SK-MEL-5 (cell line): Measurements from ENCODE around the gene LRPAP1. TPM values are rescaled to one million over a fixed set of nuclear protein-coding genes. Genes with fewer than 3 reads are reported as not detected.

Source experiments
- DNase-seq: peaks from one replicate; pipeline ENCODE4 v3.0.0-alpha.2; 2016; ENCODE audit warnings: low read depth, low spot score
- in situ Hi-C: cut with HindIII; loops from 2 replicates; pipeline ENCODE4 v1.10.0; 2016; ENCODE audit warnings: low sequenced_read_pairs, high pct_unique_total_duplicates, low pct_unique_long_range_greater_than_20kb
- total RNA-seq: library from RNA; depleted of rRNA; stranded (reverse); fragments of >200 nt; shearing (Covaris generic); gene quantifications from 2 replicates; pipeline ENCODE4 v1.2.3, GENCODE V29; 2014

The LRPAP1 gene
- total RNA-seq, 1 experiment from 2014 or later, result 584 TPM

- in situ Hi-C loops, result no loop called here
These were observed 57.0 kb downstream of the LRPAP1 start for GRCh38 chr4:3475041-3475712.

DNA sequence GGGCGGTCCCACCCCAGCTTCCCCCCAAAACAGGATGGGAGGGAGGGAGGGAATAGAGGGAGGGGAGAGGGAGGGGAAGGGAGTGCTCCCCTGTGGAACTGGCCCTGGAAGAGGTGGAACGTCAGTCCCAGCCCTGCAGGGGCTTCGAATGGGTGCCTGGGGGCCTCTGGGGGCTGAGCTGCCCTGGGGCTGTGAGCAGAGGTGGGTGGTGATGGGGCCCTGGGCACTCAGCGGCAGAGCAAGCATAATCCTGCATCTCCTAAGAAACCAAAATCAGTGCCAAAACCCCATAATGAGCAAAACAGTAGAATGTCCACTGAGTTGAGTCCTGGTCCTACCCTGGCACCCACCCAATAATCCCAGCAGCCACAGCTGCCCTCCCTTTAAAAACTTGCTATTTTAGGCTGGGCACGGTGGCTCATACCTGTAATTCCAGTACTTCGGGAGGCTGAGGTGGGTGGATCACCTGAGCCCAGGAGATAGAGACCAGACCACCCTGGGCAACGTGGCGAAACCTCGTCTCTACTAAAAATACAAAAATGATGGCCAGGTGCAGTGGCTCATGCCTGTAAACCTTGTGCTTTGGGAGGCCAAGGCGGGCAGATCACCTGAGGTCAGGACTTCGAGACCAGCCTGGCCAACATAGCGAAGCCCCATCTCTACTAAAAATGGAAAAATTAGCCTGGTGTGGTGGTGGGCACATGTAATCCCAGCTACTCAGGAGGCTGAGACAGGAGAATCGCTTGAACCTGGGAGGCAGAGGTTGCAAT, 58.0 kb downstream of the LRPAP1 start:
- DNase-seq, result no peak
- in situ Hi-C loops, result no loop called here

More at GRCh38 chr4:3475041-3475712, 57.0 kb downstream of the LRPAP1 start:
- DNase-seq, result no peak

- in situ Hi-C loops, result no loop called here
These were observed 58.9 kb downstream of the LRPAP1 start for GRCh38 chr4:3473181-3473950.

DNA sequence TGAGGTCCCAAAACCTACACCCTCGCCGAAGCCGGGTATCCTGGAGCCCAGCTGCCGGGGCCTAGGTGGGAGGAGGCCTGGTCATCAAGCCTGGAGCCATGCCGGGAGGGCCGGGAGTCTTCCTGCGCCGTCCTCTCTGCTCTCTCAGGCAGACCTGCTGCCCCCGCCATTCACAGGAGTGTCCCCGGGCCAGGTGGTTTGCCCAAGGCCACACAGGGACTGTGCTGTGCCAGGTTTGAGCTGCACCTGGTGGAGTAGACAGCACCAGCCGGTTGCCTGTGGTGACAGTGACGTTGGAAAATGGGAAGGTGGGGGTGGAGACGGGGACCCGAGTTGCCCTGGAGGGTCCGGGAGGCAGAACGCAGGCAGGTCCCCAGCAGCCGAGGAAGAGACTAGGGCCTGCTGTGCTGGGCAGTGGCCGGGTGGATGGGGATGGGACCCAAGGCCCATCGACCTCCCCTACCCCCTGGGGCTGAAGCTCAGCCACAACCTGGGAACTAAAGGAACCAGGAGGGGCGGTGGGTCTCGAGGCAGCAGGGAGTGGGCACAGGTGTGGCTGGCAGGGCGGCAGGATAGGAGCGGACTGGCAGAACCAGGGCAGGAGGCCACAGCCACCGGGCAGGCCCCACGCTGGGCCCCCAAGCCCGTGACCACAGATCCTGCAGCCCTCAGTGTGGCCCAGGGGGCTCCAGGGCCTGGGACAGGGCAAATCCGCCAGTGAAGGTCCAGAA, 59.6 kb downstream of the LRPAP1 start:
- in situ Hi-C loops, result no loop called here
- DNase-seq, result no peak

More at GRCh38 chr4:3473181-3473950, 58.9 kb downstream of the LRPAP1 start:
- DNase-seq, result no peak

GRCh38 chr4:3471886-3472285, 60.3 kb downstream of the LRPAP1 start:
- DNase-seq, result no peak
- in situ Hi-C loops, result no loop called here

DNA sequence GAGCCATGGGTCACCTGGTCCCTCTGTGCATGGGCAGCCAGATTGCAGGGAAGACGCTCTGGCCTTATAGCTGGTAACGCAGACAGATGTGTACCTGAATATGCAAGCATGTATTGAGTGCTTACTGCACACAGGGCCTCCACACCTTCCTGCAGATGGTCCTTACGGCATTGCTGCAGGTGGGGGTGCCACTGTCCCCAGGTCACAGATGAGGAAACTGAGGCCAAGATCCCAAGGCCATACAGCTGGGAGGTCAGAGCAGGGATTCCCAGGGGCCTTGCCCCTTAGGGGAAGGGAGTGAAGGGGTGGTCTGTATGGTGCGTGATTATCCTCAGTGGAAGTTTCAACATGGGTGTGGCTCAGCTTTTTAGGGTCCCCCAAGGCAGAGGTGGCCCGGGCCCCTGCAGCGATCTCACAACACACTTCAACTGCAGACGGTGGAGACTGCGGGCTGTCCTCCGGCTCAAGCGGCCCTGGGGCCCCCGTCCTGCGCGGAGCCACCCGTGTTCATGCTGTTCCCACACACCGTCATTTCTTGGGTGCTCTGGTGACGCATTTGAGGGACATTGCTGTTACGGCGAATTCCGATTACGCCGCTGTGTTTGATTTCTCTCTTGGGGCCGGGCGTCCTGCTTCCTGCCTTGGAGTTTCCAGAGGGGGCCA, 61.0 kb downstream of the LRPAP1 start:
- in situ Hi-C loops, result no loop called here

DNA sequence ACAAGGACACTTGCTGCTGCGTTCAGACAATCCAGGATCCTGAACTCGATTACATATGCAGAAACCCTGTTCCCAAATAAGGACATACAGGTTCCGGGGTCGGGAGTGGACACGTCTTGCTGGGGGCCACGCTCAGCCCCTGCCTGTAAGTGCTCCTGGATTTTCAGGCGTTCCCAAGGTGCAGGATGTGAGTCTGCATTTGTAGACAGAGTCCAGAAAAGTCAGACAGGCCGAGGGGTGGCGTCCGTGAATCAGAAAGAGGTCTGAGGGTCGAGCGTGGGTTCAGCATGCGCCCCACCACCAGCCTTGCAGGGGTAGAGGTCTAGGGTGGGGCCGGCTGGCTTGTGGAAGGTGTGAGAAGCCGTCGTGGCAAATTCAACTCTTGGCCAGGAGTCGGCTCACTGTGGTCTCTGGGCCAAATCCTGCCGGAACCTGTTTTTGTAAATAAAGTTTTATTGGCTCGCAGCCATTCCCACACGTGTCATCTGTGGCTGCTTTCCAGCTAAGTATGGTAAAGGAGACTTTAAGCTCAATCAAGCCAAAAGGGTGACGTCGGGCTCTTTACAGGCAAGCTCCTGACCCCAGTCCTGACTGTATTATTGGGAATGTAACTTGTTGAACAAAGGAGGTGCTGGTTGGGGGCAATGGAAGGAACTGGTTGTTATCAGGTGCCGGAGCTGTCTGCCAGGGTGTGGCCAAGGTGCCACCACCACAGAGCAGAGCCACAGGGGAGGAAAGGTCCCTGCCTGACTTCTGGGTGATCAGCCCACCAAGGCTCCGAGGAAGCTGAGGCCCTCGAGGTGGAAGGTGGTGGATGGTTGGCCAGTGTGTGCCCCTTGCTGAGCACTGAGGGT, 61.8 kb downstream of the LRPAP1 start:
- no peak for DNase-seq
- in situ Hi-C loops, result no loop called here

More for the DNA sequence above, 61.0 kb downstream of the LRPAP1 start:
- DNase-seq, result no peak

- in situ Hi-C loops, result no loop called here
These were observed 62.6 kb downstream of the LRPAP1 start for GRCh38 chr4:3469386-3470243.

GRCh38 chr4:3468804-3469203, 63.4 kb downstream of the LRPAP1 start:
- in situ Hi-C loops, result no loop called here
- DNase-seq, result no peak

More at GRCh38 chr4:3469386-3470243, 62.6 kb downstream of the LRPAP1 start:
- DNase-seq, result no peak

- DNase-seq, result no peak
- in situ Hi-C loops, result no loop called here
These were observed 64.1 kb downstream of the LRPAP1 start for GRCh38 chr4:3468154-3468553.

- in situ Hi-C loops, result no loop called here
- DNase-seq, result no peak
These were observed 64.6 kb downstream of the LRPAP1 start for GRCh38 chr4:3467601-3468031.

DNA sequence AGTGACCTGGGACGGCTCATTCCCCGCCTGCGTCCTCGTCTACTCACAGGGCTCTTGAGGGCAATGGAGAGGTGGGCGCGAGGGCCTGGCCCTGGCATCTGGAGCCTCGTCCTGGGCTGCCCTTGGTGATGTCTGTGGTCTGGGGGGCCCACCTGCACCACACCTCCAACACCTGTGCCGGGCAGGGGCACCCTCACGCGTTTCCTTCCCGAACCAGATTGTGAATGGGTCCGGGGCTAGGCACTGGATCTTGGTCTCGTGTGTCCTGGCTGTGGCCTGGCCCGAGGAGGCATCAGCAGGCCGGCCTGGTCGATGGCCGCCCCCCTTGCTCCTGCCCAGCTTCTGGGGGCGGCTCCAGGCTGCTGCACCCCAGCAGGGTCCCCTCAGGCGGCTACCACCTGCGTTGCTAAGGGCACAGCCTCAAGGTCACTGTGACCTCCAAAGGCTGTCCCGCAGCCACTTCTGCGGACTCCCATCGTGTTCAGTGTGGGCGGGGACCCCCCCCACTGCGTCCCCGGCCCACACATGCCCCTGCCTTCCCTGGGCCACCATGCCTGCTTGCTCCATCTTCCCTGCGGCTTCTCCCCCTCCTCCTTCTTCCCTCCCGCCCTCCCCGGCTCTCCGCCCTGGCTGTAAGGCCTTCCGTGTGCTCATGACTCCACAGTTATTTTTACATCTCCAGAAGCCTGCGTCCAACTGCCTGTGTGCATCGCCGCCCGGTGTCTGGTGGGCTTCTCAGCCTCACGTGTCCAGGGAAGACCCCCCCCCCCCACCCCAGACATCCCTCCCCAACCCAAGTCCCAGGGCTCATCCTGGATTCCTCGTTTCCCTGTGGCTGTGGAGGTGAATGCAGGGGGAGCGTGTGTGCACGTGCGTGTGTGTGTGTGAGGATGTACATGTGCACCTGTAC, 65.3 kb downstream of the LRPAP1 start:
- DNase-seq, result no peak
- in situ Hi-C loops, result no loop called here

- DNase-seq, result no peak
- in situ Hi-C loops, result no loop called here
These were observed 66.2 kb downstream of the LRPAP1 start for GRCh38 chr4:3465698-3466671.
